ENCODE results near the gene PRRC1.
"Not testable (repeated sequence)": the region's sequence is repeated elsewhere in the genome, so short reads cannot be mapped to it uniquely, and the experiment has no call there.

PRRC1 gene
- 33.8 to 65.0 reads per million in 2 donors for total RNA-seq

- DNase-seq, result peak; percentile 73
These were observed at the start of gene PRRC1 for GRCh38 chr5:127517480-127518318. PRRC1 (plus strand) TSS chr5:127517640; CDS start chr5:127523480, 5,840 bp downstream.

DNA sequence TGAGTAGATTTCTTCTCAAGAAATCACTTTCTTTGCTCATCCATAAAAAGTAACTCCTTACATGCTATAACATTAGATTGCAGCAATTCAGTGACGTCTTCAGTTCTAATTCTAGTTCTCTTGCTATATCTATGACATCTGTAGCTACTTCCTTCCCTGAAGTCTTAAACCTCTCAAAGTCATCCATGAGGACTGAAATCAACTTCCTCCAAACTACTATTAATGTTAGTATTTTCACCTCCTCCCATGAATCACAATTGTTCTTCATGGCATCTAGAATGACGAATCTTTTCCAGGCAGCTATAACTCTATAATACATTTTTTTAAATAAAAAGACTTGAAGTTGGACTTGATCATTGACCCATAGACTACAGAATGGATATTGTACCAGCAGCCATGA is 46.2 kb upstream of the PRRC1 start:
- DNase-seq, result no peak

GRCh38 chr5:127472700-127473099 is 44.7 kb upstream of the PRRC1 start:
- no peak for DNase-seq

DNA sequence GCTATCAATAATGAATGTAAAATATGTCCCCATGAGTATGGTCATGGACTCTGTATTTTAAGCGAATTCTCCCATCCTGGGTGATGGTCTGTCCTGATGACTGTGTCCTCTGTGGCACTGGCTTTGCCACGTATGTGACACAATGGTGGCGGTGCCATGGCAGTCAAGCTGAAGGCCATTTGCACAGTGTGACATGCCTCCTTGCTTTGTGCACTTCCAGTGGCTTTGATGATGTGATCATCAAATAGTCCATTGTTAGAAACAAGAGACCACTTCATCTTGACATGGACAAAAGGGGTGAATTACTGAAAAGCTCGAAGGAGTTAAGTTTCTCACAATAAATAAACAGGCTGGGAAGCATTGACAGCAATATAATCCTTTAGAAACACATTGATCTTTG is 31.0 kb upstream of the PRRC1 start:
- DNase-seq, result no peak

GRCh38 chr5:127492854-127493738 is 24.3 kb upstream of the PRRC1 start:
- DNase-seq, result no peak

GRCh38 chr5:127498548-127498947 is 18.9 kb upstream of the PRRC1 start:
- no peak for DNase-seq

DNA sequence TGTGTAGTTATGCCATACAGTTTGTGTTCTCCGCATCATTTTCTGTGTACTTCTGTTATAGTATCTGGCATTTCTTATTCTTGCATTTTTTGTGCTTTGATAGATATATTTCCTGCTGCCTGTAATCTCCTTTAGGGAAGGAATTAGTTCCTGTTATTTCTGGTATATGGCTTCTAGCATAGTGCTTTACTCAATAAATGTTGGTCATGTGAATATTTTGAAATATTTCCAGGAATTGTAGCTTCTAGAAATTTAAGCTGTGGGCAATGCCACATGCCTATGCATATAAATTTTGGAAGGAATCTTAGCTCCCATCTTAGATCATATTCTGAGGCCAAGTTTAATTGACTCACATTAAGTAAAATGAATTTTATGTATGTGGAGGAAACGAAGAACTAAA is 11.5 kb upstream of the PRRC1 start:
- DNase-seq, result no peak

- DNase-seq, result no peak
These were observed 10.8 kb upstream of the PRRC1 start for GRCh38 chr5:127506616-127507015.

DNA sequence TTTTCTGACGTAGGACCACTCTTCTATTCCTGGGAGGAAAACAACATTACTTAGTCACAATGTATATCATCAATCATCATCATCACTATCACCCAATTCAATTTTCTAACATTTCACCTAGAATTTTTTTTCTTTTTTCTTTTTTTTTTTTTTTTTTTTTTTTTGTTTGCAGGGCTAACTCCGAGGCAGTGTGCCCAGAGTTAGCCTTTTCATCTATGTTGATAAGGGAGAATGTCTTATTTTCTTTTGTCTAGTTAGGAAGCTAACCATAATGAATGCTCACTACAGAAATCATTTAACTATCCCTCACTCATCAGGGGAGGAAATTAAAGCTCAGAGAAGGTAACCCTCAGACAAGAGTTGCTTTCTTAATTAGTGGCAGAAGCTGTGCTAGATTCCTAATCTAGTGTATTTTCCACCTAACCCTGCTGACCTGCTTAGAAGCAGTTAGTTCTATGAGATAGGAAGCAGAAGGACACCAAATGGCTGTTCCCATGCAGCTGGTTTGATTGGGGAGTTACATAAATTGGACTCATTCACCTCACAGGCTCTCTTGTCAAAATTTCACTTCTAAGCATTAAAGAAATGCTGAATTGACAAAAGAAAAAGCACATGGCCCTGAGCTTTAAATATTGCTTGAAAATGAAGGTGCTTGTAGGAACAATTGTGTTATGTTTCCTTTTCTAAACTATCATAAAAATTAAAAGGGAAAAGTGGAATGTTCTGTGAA is 8.6 kb upstream of the PRRC1 start:
- no peak for DNase-seq

DNA sequence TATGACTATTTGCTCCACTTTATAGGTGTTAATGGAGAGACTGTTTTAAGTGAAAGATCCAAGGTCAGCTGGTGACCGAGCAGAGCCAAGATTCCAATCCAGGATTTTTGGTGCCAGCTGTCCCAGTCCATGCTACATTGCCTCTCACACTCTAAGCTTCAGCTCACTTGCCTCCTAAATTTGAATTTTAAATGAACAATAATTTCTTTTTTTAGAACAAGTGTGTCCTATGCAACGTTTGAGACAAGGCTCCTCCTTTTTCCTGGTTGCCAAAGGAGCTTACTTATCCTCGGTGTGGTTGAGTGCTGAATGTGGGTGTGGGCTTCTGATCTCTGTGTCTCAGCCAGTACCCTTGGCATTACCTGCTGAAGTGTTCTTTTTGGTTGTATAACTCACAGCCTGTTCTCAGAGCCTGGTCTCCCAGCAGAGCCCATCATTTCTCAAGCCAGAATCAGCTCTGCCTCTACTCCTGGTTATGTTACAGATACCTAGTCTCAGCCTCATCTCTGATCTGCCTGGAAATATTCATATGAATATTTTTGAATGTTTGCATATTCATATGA is 4.0 kb upstream of the PRRC1 start:
- DNase-seq, result no peak

DNA sequence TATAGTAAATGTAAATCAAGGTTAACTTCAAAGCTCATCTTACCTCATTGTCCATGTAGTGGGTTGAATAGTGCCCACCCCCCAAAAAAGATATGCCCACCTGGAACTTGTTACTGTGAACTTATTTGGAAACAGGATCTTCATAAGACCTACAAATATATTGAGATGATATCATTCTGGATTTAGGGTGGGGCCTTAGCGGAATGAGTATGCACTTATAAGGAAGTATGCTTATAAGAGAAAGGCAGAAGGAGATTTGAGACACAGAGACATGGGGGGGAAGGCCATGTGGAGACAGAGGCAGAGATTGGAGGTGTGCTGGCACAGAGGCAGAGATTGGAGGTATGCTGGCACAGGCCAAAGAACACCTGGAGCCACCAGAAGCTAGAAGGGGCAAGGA is 2.6 kb upstream of the PRRC1 start:
- no peak for DNase-seq

GRCh38 chr5:127515693-127516440 is 1.6 kb upstream of the PRRC1 start:
- DNase-seq, result no peak

GRCh38 chr5:127517110-127517479 is 345 bp upstream of the PRRC1 start:
- DNase-seq, result no peak

GRCh38 chr5:127518319-127518621 is 830 bp downstream of the PRRC1 start:
- no peak for DNase-seq

GRCh38 chr5:127519527-127519926 is 2.1 kb downstream of the PRRC1 start:
- no peak for DNase-seq

- no peak for DNase-seq
These were observed 3.8 kb downstream of the PRRC1 start for GRCh38 chr5:127521138-127521770.

DNA sequence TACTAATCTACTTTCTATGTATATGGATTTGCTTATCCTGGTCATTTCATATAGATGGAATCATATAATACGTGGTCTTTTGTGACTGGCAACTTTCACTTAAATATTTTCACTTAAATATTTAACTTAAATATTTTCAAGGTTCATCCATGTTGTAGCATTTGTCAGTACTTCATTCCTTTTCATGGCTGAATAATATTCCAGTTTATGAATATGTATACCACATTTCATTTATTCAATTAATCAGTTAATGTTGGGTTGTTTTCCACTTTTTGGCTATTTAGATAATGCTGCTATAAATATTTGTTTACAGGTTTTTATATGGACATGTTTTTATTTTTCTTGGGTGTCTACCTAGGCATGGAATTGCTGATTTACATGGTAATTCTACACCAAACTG is 7.7 kb downstream of the PRRC1 start:
- DNase-seq, result no peak

DNA sequence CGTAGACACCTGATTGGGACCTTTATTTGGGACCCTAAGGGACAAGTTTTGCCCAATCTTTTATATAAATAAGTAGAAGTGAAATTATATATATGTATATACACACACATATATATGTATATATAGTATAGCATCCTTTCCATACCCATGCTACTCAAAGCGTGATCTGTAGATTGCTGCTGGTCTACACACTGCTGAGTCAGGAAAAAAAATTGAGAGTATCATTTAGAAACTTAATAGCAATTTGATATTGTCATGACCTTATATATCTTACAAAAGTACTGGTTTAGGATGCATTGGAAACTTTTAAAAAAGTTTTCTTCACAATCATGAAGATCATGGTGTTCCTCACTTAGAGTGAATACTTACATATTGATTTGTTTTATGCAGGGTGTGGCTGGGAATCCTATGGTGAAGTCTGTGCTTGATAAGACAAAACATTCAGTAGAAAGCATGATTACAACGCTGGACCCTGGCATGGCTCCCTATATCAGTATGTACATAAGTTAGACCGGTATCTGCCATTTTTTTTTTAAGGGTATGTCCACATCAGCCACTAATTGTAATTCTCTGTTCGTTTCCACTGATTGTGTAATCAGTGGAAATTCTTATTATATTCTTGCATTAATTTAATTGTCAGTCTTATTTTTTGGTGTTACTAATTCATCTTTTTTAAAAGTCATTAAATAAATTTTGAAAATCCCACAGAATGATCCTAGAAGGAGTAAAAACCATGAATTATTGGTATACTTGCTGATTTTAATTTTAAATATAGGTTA is 12.7 kb downstream of the PRRC1 start:
- no peak for DNase-seq

DNA sequence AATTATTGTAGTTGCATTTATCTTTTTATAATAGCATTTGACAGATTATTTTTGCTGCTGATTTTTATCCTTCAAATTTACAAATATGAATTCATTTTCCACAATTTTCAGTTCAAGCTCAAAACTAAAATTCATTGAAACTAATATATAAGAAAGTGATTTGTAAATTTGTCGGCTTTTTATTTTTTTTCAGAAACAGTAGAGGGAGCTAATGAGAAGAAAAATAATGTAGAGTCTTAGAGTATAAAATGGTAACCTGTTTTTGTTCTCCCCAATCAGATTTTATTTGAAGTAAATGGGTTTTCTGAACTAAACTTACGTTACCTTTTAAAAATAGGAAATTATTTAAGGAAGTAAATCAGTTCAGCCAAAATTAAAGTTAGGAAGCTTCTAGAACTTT is 19.2 kb downstream of the PRRC1 start:
- DNase-seq, result no peak

DNA sequence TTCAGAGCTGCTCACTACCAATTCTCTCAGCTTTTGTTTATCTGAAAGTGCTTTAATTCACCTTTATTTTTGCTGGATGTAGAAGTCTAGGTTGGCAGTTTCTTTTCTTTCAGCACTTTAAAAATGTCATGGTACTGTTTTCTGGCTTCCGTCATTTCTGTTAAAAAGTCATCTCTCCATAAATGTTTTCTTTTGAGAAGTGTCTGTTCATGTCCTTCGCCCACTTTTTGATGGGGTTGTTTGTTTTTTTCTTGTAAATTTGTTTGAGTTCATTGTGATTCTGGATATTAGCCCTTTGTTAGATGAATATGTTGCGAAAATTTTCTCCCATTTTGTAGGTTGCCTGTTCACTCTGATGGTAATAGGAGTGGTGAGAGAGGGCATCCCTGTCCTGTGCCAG is 23.1 kb downstream of the PRRC1 start:
- DNase-seq, result not testable (repeated sequence)

- not testable (repeated sequence) for DNase-seq
These were observed 27.8 kb downstream of the PRRC1 start for GRCh38 chr5:127545249-127545648.

All from T-helper 9 cell (primary cell).